Suprapubic skin (tissue), 4 donors: ENCODE measurements around the gene ARHGEF33. TPM values are rescaled to one million over a fixed set of nuclear protein-coding genes. Genes with fewer than 3 reads are reported as not detected.
"Not testable (repeated sequence)": the region's sequence is repeated elsewhere in the genome, so short reads cannot be mapped to it uniquely, and the experiment has no call there.

ENCODE experiments used
- DNase-seq, 2 donors: peaks; one replicate each; pipeline ENCODE4 v3.0.0-alpha.2; 2019; ENCODE audit warnings: low spot score in 2 of 2
- H3K27ac ChIP-seq: fragments of 200-600 bp; sonication (generic); one replicate; pipeline ENCODE4 v1.5.1; 2019
- H3K27me3 ChIP-seq: fragments of 200-600 bp; sonication (generic); one replicate; pipeline ENCODE4 v1.5.1; 2019
- H3K36me3 ChIP-seq: fragments of 200-600 bp; sonication (generic); one replicate; pipeline ENCODE4 v1.5.1; 2019
- H3K4me1 ChIP-seq: fragments of 200-600 bp; sonication (generic); one replicate; pipeline ENCODE4 v1.5.1; 2019
- H3K4me3 ChIP-seq: fragments of 200-600 bp; sonication (generic); one replicate; pipeline ENCODE4 v1.5.1; 2019; ENCODE audit warnings: mild to moderate bottlenecking
- H3K9me3 ChIP-seq: fragments of 200-600 bp; sonication (generic); one replicate; pipeline ENCODE4 v1.5.1; 2019
- CTCF ChIP-seq, 2 donors: fragments of 200-600 bp in 1 of 2; fragments of 450-650 bp in 1 of 2; sonication (generic) in 1 of 2; IDR thresholded peaks; one replicate each; pipeline ENCODE4 v1.5.1; 2016 to 2019; ENCODE audit warnings: antibody characterized with exemption in 2 of 2, mild to moderate bottlenecking in 1 of 2, moderate library complexity in 1 of 2
- EP300 ChIP-seq: sonication (generic); formaldehyde crosslinking; IDR thresholded peaks from one replicate; pipeline ENCODE4 v1.6.1; 2017; ENCODE audit warnings: antibody characterized with exemption
- POLR2A ChIP-seq, 2 donors: fragments of 450-650 bp; IDR thresholded peaks; one replicate each; pipeline ENCODE4 v1.6.1; 2017; ENCODE audit warnings: antibody characterized with exemption in 2 of 2, mild to moderate bottlenecking in 2 of 2, moderate library complexity in 2 of 2
- POLR2AphosphoS5 ChIP-seq, 3 donors: sonication (generic); formaldehyde crosslinking; IDR thresholded peaks; one replicate each; pipeline ENCODE4 v1.6.1; 2017; ENCODE audit warnings: antibody characterized with exemption in 3 of 3
- WGBS: methylation state at CpG from one replicate; pipeline ENCODE4 v1.1.5; 2018; 5-methylcytosine and 5-hydroxymethylcytosine counted together
- total RNA-seq, 4 donors: library from RNA; depleted of rRNA; stranded (reverse); fragments of >200 nt; gene quantifications; one replicate each; pipeline ENCODE4 v1.1.0, GENCODE V29; 2016

Gene ARHGEF33
- total RNA-seq, 4 donors from 2014 or later = 0.34 to 0.80 (median 0.42) TPM

- 69% methylated on average over 2 of the region's 2 CpGs for WGBS
- no peak overlapping the region for H3K27ac ChIP-seq
- no peak overlapping the region for H3K4me3 ChIP-seq
- no peak for DNase-seq
- H3K9me3 ChIP-seq = no peaks in the 10 kb centered on the region
- H3K36me3 ChIP-seq = no peaks in the 10 kb centered on the region
- no peaks in the 10 kb centered on the region for H3K4me1 ChIP-seq
- no peak for TF ChIP-seq POLR2A (IDR thresholded peaks at IDR 0.05)
- no peak for TF ChIP-seq CTCF (IDR thresholded peaks at IDR 0.05)
- no peak for TF ChIP-seq EP300
- no peak for TF ChIP-seq POLR2AphosphoS5 (IDR thresholded peaks at IDR 0.05)
- no peaks in the 10 kb centered on the region for H3K27me3 ChIP-seq
Measured at GRCh38 chr2:38930600-38930999, 40.9 kb downstream of the ARHGEF33 start.

GRCh38 chr2:38932586-38932985 lies 42.9 kb downstream of the ARHGEF33 start:
- Histone ChIP-seq H3K4me1 (no peaks in the 10 kb centered on the region), H3K4me3 (no peak overlapping the region), H3K27ac (no peak overlapping the region), H3K9me3 (no peaks in the 10 kb centered on the region), H3K27me3 (no peaks in the 10 kb centered on the region), H3K36me3 (no peaks in the 10 kb centered on the region)
- no peak for TF ChIP-seq EP300
- TF ChIP-seq POLR2A (IDR thresholded peaks at IDR 0.05) = no peak
- no peak for TF ChIP-seq POLR2AphosphoS5 (IDR thresholded peaks at IDR 0.05)
- TF ChIP-seq CTCF (IDR thresholded peaks at IDR 0.05) = no peak
- DNase-seq = no peak
- 59% methylated on average over 1 of the region's 1 CpG for WGBS

- H3K27ac ChIP-seq = no peak overlapping the region
- no peaks in the 10 kb centered on the region for H3K9me3 ChIP-seq
- WGBS = 73% methylated on average over 3 of the region's 3 CpGs
- TF ChIP-seq EP300 = no peak
- TF ChIP-seq POLR2A (IDR thresholded peaks at IDR 0.05) = no peak
- TF ChIP-seq POLR2AphosphoS5 (IDR thresholded peaks at IDR 0.05) = no peak
- TF ChIP-seq CTCF (IDR thresholded peaks at IDR 0.05) = no peak
- no peaks in the 10 kb centered on the region for H3K27me3 ChIP-seq
- H3K4me3 ChIP-seq = no peak overlapping the region
- no peaks in the 10 kb centered on the region for H3K4me1 ChIP-seq
- H3K36me3 ChIP-seq = no peaks in the 10 kb centered on the region
- DNase-seq = no peak
Measured at GRCh38 chr2:38933653-38934052, 44.0 kb downstream of the ARHGEF33 start.

GRCh38 chr2:38934742-38935141 lies 45.1 kb downstream of the ARHGEF33 start:
- no peaks in the 10 kb centered on the region for H3K27me3 ChIP-seq
- no peaks in the 10 kb centered on the region for H3K4me1 ChIP-seq
- 75% methylated on average over 5 of the region's 5 CpGs for WGBS
- TF ChIP-seq POLR2AphosphoS5 (IDR thresholded peaks at IDR 0.05) (no peak), CTCF (IDR thresholded peaks at IDR 0.05) (no peak), EP300 (no peak), POLR2A (IDR thresholded peaks at IDR 0.05) (no peak)
- H3K27ac ChIP-seq = no peak overlapping the region
- H3K36me3 ChIP-seq = no peaks in the 10 kb centered on the region
- no peak overlapping the region for H3K4me3 ChIP-seq
- no peaks in the 10 kb centered on the region for H3K9me3 ChIP-seq
- DNase-seq = no peak

GRCh38 chr2:38935568-38936172 lies 46.0 kb downstream of the ARHGEF33 start:
- WGBS = 93% methylated on average over 4 of the region's 4 CpGs
- no peaks in the 10 kb centered on the region for H3K36me3 ChIP-seq
- no peaks in the 10 kb centered on the region for H3K27me3 ChIP-seq
- no peaks in the 10 kb centered on the region for H3K4me1 ChIP-seq
- no peak for DNase-seq
- H3K27ac ChIP-seq = no peak overlapping the region
- H3K9me3 ChIP-seq = no peaks in the 10 kb centered on the region
- TF ChIP-seq POLR2A (IDR thresholded peaks at IDR 0.05) (no peak), EP300 (no peak), CTCF (IDR thresholded peaks at IDR 0.05) (no peak), POLR2AphosphoS5 (IDR thresholded peaks at IDR 0.05) (no peak)
- no peak overlapping the region for H3K4me3 ChIP-seq

- WGBS = 89% methylated on average over 6 of the region's 6 CpGs
- not testable (repeated sequence) for DNase-seq, H3K36me3 ChIP-seq
Measured at GRCh38 chr2:38936516-38936915, 46.8 kb downstream of the ARHGEF33 start.

More at GRCh38 chr2:38936516-38936915, 46.8 kb downstream of the ARHGEF33 start:
- H3K27me3 ChIP-seq, H3K4me3 ChIP-seq, H3K27ac ChIP-seq, H3K4me1 ChIP-seq, H3K9me3 ChIP-seq: not testable (repeated sequence)
